ENCODE data around the gene TMEM213. TPM values are rescaled to one million over a fixed set of nuclear protein-coding genes. Genes with fewer than 3 reads are reported as not detected.

TMEM213 gene
- total RNA-seq, 2 donors from 2014 or later, result 0.18 TPM; not detected in 1

GRCh38 chr7:138822867-138823535 is 25.2 kb downstream of the TMEM213 start:
- ATAC-seq (no peak), DNase-seq (ENCODE audit: low spot score in 2 of 2) (no peak)
- Mint-ChIP-seq H3K27ac (no peak overlapping the region), H3K9me3 (no peaks in the 10 kb centered on the region), H3K36me3 (peaks cover 0 to 17% of the 10 kb centered on the region in 2 donors)

DNA sequence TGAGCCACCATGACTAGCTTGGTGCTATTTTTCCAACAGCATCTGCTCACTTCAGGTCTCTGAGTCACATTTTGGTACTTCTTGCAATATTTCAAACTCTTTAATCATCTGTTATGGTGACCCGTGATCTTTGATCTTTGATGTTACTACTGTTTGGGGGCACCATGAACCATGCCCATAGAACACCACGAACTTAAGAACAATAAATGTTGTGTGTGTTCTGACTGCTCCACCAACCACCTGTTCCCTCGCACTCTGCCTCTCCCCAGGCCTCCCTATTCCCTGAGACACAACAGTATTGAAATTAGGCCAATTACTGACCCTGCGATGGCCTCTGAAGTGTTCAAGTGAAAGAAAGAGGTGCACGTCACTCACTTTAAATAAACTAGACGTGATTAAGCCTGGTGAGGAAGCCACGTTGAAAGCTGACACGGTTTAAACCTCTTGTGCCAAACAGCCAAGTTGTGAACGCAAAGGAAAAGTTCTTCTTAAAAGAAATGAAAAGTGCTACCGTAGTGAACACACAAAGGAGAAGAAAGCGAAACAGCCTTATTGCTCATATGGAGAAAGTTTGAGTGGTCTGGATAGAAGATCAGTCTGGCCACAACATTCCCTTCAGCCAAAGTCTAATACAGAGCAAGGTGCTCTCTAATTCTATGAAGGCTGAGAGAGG is 27.4 kb downstream of the TMEM213 start:
- ATAC-seq, result peak; percentile 75
- H3K27ac Mint-ChIP-seq, result peak overlapping the region; percentile 56 to 92
- no peak for DNase-seq (ENCODE audit: low spot score in 2 of 2)
- peaks cover 0 to 17% of the 10 kb centered on the region in 2 donors for H3K36me3 Mint-ChIP-seq
- no peaks in the 10 kb centered on the region for H3K9me3 Mint-ChIP-seq

- no peak overlapping the region for H3K27ac Mint-ChIP-seq
These were observed 30.5 kb downstream of the TMEM213 start for GRCh38 chr7:138828302-138828701.

DNA sequence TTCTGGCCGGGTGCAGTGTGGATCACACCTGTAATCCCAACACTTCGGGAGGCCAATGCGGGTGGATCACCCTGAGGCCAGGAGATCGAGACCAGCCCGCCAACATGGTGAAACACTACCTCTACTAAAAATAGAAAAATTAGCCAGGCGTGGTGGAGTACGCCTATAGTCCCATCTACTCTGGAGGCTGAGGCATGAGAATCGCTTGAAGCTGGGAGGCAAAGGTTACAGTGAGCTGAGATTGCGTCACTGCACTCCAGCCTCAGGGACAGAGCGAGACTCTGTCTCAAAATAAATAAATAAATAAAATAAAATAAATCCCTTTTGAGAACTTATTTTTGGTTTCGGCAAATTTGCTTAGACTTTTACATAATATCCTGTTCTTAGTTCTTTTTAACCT is 31.5 kb downstream of the TMEM213 start:
- peaks cover 0 to 17% of the 10 kb centered on the region in 2 donors for H3K36me3 Mint-ChIP-seq
- DNase-seq (ENCODE audit: low spot score in 2 of 2) (no peak), ATAC-seq (no peak)
- H3K9me3 Mint-ChIP-seq, result no peaks in the 10 kb centered on the region
- H3K27ac Mint-ChIP-seq, result no peak overlapping the region

More at GRCh38 chr7:138828302-138828701, 30.5 kb downstream of the TMEM213 start:
- H3K36me3 Mint-ChIP-seq, result peaks cover 0 to 17% of the 10 kb centered on the region in 2 donors
- no peak for DNase-seq (ENCODE audit: low spot score in 2 of 2)
- H3K9me3 Mint-ChIP-seq, result no peaks in the 10 kb centered on the region
- ATAC-seq, result no peak

DNA sequence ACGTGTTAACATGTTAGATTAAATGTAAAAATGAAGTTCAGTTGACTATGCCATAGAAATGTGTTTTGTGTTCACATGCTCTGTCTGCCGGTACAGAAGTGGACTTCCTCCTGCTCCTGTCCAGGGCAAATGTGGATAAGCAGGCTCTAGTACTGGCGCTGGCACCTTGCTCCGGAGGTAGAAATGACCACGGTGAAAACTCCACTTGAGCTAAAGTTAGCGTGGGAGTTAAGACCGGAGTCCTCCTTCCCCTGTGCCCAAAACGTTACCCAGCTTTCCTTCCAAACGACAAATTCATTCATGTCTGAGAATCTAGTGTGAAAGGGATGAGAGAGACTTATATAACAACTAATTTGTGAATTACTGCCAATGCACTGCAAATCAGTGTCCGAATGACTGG is 35.2 kb downstream of the TMEM213 start:
- H3K36me3 Mint-ChIP-seq, result no peaks in the 10 kb centered on the region
- H3K27ac Mint-ChIP-seq, result no peak overlapping the region
- no peak for ATAC-seq

DNA sequence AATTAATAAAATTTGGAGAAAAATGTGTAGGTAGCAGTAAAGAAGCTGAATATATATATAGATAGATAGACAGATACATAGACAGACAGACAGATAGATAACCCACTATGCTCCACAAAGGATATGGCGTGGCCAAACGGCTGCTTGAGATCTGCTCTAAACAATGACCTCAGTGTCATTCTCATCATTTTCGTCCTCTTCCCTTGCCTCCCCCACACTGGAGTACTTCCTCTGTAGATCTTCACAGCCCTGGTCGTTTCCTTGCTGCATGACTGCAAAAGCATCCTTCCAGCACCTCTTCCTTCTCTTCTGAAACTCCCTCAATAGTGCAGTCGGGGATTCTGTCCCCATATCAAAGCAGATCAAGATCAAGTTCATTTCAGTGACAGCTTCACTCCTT is 35.8 kb downstream of the TMEM213 start:
- ATAC-seq (no peak), DNase-seq (ENCODE audit: low spot score in 2 of 2) (no peak)
- Mint-ChIP-seq H3K36me3 (no peaks in the 10 kb centered on the region), H3K9me3 (no peaks in the 10 kb centered on the region), H3K27ac (no peak overlapping the region)

More for the DNA sequence above, 35.2 kb downstream of the TMEM213 start:
- no peak for DNase-seq (ENCODE audit: low spot score in 2 of 2)
- no peaks in the 10 kb centered on the region for H3K9me3 Mint-ChIP-seq

DNA sequence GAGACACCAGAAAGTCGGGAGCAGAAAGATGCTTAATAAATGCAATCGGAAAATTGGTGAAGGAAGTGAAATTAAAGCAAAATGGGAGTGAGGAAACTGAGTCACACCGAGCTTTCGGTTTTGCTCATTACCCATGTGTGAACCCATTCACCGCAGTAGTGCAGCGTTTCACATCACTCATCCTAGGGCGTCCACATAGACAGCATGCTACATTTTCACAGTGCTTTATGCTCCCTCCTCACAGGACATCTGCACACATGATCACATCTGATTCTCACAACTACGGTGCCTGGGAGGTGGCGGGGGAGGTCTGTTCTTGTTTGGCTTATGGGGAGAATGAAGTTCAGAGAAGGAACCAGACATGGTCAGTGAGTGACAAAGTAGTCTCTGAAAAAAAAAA is 36.8 kb downstream of the TMEM213 start:
- no peaks in the 10 kb centered on the region for H3K9me3 Mint-ChIP-seq
- no peak overlapping the region for H3K27ac Mint-ChIP-seq
- ATAC-seq (peak; percentile 67 to 79), DNase-seq (ENCODE audit: low spot score in 2 of 2) (no peak)
- H3K36me3 Mint-ChIP-seq, result no peaks in the 10 kb centered on the region

GRCh38 chr7:138835087-138835486 is 37.3 kb downstream of the TMEM213 start:
- no peaks in the 10 kb centered on the region for H3K36me3 Mint-ChIP-seq
- H3K27ac Mint-ChIP-seq, result no peak overlapping the region
- H3K9me3 Mint-ChIP-seq, result no peaks in the 10 kb centered on the region
- DNase-seq (ENCODE audit: low spot score in 2 of 2), result no peak
- no peak for ATAC-seq

GRCh38 chr7:138837627-138838026 is 39.8 kb downstream of the TMEM213 start:
- Mint-ChIP-seq H3K36me3 (no peaks in the 10 kb centered on the region), H3K27ac (no peak overlapping the region), H3K9me3 (no peaks in the 10 kb centered on the region)
- ATAC-seq, result no peak
- DNase-seq (ENCODE audit: low spot score in 2 of 2), result no peak

DNA sequence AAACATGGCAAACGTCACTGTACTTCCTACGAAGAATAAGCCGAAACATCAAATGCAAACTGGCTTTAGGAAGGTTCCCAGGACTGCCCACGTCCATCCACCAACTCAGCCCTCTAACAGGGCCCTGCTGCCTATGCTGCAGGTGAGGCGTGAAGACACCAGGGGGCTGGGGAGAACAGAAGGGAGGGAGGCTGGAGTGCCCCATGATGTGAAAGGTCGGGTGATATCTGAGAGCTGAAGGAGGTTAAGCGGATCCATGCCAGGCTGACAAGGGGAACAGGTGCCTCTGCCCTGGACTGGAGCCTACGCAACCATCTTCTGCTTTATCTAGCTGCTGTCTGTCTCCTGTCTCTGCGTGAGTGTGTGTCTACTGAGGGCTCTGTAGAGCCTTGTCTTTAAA is 40.4 kb downstream of the TMEM213 start:
- Mint-ChIP-seq H3K36me3 (no peaks in the 10 kb centered on the region), H3K27ac (no peak overlapping the region), H3K9me3 (no peaks in the 10 kb centered on the region)
- ATAC-seq (no peak), DNase-seq (ENCODE audit: low spot score in 2 of 2) (no peak)

DNA sequence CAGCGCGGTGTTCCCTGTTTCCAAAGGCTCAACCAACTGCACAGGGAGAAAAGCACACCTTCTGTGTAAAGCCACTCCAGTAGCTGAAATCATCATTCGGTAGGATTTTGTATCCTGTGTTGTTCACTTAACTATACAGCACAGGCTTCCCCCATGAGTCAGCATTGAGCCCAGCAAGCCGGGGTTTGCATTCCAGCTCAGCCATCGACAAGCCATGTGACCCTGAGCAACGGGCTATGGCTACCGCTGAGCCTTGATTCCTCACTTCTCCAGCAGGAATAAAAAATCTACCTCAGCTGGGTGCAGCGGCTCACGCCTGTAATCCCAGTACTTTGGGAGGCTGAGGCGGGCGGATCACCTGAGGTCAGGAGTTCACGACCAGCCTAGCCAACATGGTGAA is 44.3 kb downstream of the TMEM213 start:
- no peak overlapping the region for H3K27ac Mint-ChIP-seq
- DNase-seq (ENCODE audit: low spot score in 2 of 2) (no peak), ATAC-seq (no peak)
- no peaks in the 10 kb centered on the region for H3K9me3 Mint-ChIP-seq
- H3K36me3 Mint-ChIP-seq, result no peaks in the 10 kb centered on the region

- H3K36me3 Mint-ChIP-seq, result no peaks in the 10 kb centered on the region
- ATAC-seq (no peak), DNase-seq (ENCODE audit: low spot score in 2 of 2) (no peak)
- H3K27ac Mint-ChIP-seq, result no peak overlapping the region
- no peaks in the 10 kb centered on the region for H3K9me3 Mint-ChIP-seq
These were observed 46.1 kb downstream of the TMEM213 start for GRCh38 chr7:138843632-138844580.

DNA sequence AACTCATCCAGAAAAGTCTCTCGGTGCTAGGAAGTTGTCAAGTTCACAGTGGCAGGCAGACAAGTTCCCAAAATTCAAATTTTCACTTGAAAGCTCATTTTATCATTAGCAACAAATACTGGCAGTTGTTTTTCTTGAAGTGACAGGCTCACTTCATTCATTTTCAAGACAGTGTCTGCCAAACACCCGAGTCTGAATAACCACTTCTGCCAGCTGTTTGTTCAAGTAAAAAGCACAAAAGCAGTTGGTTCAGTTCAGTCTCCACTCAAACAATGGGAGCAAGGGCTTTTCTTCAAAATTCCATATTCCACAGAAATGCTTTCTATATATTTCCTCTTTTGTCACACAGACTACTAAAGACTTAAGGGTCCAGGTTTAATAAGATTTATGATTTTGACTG is 47.9 kb downstream of the TMEM213 start:
- Mint-ChIP-seq H3K9me3 (no peaks in the 10 kb centered on the region), H3K27ac (no peak overlapping the region), H3K36me3 (no peaks in the 10 kb centered on the region)
- ATAC-seq (no peak), DNase-seq (ENCODE audit: low spot score in 2 of 2) (no peak)

GRCh38 chr7:138848056-138848980 is 50.5 kb downstream of the TMEM213 start:
- Mint-ChIP-seq H3K27ac (no peak overlapping the region), H3K36me3 (no peaks in the 10 kb centered on the region), H3K9me3 (no peaks in the 10 kb centered on the region)
- ATAC-seq (no peak), DNase-seq (ENCODE audit: low spot score in 2 of 2) (no peak)

DNA sequence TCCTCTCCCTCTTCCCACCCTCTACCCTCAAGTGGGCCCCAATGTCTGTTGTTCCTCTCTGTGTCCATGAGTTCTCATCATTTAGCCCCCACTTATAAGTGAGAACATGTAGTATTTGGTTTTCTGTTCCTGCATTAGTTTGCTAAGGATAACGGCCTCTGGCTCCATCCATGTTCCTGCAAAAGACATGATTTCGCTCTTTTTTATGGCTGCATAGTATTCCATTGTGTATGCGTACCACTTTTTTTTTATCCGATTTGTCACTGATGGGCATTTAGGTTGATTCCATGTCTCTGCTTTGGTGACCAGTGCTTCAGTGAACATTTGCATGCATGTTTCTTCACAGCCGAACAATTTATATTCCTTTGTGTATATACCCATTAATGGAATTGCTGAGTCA is 51.9 kb downstream of the TMEM213 start:
- Mint-ChIP-seq H3K27ac (no peak overlapping the region), H3K9me3 (no peaks in the 10 kb centered on the region), H3K36me3 (no peaks in the 10 kb centered on the region)
- DNase-seq (ENCODE audit: low spot score in 2 of 2) (no peak), ATAC-seq (no peak)

- Mint-ChIP-seq H3K36me3 (peaks cover 4 to 8% of the 10 kb centered on the region in 2 donors), H3K27ac (no peak overlapping the region), H3K9me3 (peaks cover 5 to 6% of the 10 kb centered on the region in 2 donors)
- DNase-seq (ENCODE audit: low spot score in 2 of 2) (no peak), ATAC-seq (no peak)
These were observed 54.7 kb downstream of the TMEM213 start for GRCh38 chr7:138852469-138852868.
